ENCODE data around the gene GGCX.

- TF ChIP-seq POLR2A (IDR thresholded peaks at IDR 0.05), result peak; percentile 72
- no peak for TF ChIP-seq CTCF (IDR thresholded peaks at IDR 0.05)
- TF ChIP-seq POLR2AphosphoS5 (IDR thresholded peaks at IDR 0.05), result peak in 2 of 3 donors; percentile 74 to 75
These were observed 16.3 kb upstream of the GGCX start, which contains the start of gene VAMP8 for GRCh38 chr2:85577386-85578242.
